T-helper 2 cell (primary cell): ENCODE measurements around the gene CRHBP.
"Not testable (repeated sequence)": the region's sequence is repeated elsewhere in the genome, so short reads cannot be mapped to it uniquely, and the experiment has no call there.

Experiments used
- DNase-seq, 5 experiments: peaks; one replicate each; pipeline versions ENCODE4 v3.0.0 to v3.0.0-alpha.2; 2012 to 2022
- total RNA-seq, 2 donors: gene quantifications; one replicate each; lab custom pipeline; 2026; lab: John Stamatoyannopoulos, UW

CRHBP gene
- total RNA-seq = 0 reads per million in 2 donors

DNA sequence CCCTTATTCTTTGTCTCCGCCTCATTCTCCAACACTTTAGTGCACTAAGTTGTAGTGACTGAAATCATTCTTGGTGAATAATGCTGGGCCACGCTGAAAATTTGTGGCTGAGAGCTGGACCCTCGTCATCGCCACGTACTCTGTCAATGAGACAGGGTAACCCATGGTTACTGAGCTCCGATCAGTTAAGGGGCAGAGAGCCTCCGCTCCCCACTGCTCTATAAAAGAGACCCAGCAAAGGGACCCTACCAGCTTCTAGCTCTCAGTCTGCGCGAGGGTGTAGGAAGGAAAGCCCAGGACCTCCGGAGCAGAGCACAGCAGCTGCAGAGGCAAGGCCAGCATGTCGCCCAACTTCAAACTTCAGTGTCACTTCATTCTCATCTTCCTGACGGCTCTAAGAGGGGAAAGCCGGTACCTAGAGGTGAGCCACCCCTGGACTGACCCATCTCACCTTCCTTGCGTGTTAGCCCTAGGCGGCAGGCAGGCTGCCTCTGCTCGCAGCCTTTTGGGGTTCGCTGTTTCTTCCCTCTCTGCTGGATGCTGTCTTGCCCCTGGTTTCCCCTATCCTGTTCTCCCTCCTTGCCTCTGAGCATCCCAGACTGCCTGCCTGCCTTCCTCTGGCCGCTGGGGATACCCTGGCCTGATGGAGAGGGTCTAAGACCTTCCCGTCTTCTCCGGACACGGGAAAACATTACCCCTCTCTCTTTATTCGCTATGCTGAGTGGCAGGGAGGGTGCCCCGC, at the start of gene CRHBP:
TSS of gene CRHBP (plus strand) at position 251 of the 742 bp plus-strand sequence. CDS start at position 341, 90 bp downstream.
- no peak for DNase-seq

- no peak for DNase-seq
Measured at GRCh38 chr5:76908166-76908565, 44.7 kb upstream of the CRHBP start.

DNA sequence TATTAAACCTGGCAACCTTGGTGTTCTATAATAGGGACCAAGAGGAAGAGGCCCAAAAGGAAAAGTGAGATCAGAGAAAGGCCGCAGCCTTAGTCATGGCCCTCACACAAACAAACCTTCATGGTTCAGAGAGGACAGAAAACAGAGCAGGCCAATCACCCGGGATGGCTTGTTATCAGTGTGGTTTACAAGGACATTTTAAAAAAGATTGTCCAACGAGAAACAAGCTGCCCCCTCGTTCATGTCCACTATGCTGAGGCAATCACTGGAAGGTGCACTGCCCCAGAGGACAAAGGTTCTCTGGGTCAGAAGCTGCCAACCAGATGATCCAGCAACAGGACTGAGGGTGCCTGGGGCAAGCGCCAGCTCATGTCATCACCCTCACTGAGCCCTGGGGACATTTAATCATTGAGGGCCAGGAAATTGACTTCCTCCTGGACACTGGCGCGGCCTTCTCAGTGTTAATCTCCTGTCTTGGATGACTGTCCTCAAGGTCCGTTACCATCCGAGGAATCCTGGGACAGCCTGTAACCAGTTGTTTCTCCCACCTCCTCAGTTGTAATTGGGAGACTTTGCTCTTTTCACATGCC, 42.4 kb upstream of the CRHBP start:
- DNase-seq = not testable (repeated sequence)

DNA sequence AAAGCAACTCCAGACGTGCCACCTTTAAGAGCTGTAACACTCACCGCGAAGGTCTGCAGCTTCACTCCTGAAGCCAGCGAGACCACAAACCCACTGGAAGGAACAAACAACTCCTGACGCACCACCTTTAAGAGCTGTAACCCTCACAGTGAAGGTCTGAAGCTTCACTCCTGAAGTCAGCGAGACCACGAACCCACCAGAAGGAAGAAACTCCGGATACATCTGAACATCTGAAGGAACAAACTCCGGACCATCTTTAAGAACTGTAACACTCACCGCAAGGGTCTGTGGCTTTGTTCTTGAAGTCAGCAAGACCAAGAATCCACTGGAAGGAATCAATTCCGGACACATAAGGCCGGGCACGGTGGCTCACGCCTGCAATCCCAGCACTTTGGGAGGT, 38.2 kb upstream of the CRHBP start:
- DNase-seq = not testable (repeated sequence)

- peak in 1 of 5 experiments; percentile 5 for DNase-seq
Measured at GRCh38 chr5:76918539-76918938, 34.3 kb upstream of the CRHBP start.

- DNase-seq = no peak
Measured at GRCh38 chr5:76920491-76920890, 32.4 kb upstream of the CRHBP start.

- no peak for DNase-seq
Measured at GRCh38 chr5:76926329-76927105, 26.3 kb upstream of the CRHBP start.

DNA sequence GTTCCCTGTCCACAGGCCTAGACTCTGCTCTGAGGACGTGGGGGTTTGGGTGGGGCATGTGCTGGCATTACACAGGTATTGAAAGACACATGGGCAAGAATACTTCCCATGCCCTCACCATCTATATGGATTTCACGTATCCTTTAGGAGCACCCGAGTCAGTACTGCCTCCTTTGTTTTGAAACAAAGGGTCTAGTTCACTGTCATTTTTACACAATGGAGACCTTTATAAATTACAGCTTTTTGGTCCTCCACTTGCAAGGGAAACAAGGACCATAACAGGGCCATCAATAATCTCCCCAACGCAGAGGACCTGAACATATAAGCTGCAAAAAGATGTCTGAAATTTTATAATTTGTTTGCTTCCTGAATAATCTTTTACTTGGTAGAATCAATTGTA, 24.9 kb upstream of the CRHBP start:
- DNase-seq = no peak

DNA sequence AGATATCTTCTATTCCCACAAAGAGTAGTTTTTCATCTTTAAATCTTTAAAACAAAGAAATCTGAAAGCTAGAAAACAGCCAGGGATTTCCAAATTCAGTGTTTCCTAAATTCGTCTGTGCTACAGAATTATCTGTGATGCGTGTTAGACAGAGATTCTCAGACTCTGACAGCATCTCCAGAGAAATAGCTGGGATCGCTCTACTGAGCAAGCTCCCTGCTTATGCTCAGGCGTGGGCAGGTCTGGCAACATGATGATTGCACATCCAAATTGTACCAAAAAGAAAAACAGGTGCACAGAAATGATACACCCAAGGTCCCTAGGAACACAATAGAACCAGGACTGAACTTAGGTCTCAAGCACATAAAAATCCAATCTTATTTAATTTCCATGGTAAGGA, 22.8 kb upstream of the CRHBP start:
- DNase-seq = no peak

- no peak for DNase-seq
Measured at GRCh38 chr5:76938177-76938576, 14.7 kb upstream of the CRHBP start.

DNA sequence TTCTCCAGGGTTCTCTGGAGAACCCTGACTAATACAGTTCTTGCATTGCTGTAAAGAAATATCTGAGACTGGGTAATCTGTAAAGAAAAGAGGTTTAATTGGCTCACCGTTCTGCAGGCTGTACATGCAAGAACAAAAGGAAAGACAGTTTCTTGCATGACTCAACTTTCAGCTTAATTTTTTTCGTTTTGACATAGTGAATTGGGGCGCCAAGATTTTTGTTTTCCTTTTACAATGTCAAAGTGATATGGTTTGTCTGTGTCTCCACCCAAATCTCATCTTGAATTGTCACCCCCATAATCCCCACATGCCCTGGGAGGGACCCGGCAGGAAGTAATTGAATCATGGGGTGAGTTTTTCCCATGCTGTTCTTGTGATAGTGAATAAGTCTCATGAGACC, 11.8 kb upstream of the CRHBP start:
- no peak for DNase-seq

DNA sequence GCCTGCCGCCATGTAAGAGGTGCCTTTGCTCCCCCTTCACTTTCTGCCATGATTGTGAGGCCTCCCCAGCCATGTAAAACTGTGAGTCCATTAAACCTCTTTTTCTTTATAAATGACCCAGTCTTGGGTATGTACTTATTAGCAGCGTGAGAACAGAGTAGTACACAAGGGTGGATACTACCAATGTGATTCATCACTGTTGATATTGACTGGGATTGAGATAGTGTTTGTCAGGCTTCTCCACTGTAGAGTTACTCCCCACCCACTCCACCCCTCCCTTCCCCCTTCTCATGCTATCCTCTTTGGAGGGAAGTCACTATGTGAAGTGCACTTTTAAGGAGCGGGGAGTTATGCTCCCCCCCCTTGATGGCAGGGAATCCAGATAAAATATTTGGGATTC, 11.4 kb upstream of the CRHBP start:
- no peak for DNase-seq

- DNase-seq = no peak
Measured at GRCh38 chr5:76942581-76942980, 10.3 kb upstream of the CRHBP start.

GRCh38 chr5:76943006-76943405, 9.8 kb upstream of the CRHBP start:
- no peak for DNase-seq

DNA sequence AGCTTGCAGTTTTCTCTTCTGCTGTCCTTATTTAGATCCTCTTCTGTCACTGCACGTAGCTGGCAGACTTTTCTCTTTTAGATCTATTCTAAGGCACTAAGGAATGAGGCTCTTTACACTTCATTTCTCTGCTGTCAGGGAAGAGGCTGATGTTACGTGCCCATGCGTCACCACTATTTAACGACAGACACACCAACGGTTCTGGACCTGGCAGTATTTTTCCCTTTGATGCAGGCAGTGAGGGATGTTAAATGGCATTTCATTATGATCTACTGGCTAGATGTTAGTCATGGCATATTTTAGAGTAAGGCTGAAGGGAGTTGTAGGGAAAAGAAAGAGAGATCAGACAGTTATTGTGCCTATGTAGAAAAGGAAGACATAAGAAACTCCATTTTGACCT, 8.2 kb upstream of the CRHBP start:
- no peak for DNase-seq

DNA sequence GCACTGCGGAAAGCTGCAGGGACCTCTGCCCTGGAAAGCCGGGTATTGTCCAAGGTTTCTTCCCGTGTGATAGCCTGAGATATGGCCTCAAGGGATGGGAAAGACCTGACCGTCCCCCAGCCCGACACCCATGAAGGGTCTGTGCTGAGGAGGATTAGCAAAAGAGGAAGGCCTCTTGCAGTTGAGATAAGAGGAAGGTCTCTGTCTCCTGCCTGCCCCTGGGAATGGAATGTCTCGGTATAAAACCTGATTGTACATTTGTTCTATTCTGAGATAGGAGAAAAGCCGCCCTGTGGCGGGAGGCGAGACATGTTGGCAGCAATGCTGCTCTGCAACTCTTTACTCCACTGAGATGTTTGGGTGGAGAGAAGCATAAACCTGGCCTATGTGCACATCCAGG, 7.6 kb upstream of the CRHBP start:
- DNase-seq = not testable (repeated sequence)

DNA sequence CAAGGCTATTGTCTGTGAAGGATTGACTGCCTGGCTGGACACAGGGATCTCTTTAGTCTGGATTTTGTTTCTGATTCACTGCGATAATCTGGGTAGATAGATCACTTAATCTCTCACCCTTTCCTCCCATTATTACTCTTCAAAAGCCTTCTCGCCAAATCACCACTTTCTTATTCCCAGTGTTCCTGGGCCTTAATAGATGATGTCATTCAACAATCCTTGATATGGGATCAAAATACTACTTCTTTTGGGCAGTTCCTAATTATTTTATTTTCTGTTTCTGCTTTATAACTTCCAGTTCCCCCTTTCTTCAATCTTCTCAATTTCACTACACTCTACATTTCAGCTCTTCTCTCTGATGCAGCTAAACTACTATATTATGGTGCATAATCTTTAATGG, 6.8 kb upstream of the CRHBP start:
- no peak for DNase-seq

DNA sequence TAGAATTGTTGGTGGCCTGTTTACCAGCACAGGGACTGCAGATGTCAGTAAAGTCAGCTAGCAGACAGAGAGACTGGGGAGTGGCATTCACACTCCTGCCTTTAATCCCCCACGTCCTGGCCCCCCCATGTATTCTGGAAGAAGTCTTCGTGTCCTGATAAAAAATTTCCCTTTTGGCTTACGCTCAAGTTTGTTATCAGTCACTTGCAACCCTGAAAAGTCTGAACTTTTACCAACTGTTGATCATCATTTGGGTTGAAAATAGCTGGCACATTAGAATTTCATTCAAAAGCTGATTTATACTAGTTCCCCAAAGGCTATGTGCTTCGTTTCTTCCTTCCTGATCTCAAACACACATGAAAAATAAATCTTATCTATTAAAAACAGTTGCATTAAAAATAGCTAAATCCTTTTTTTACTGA, 5.8 kb upstream of the CRHBP start:
- DNase-seq = no peak

- peak in 1 of 5 experiments; percentile 10 for DNase-seq
Measured at GRCh38 chr5:76953551-76954382, 922 bp downstream of the CRHBP start.

- DNase-seq = no peak
Measured at GRCh38 chr5:76954383-76954763, 1.5 kb downstream of the CRHBP start.

GRCh38 chr5:76956033-76956432, 3.2 kb downstream of the CRHBP start:
- no peak for DNase-seq

DNA sequence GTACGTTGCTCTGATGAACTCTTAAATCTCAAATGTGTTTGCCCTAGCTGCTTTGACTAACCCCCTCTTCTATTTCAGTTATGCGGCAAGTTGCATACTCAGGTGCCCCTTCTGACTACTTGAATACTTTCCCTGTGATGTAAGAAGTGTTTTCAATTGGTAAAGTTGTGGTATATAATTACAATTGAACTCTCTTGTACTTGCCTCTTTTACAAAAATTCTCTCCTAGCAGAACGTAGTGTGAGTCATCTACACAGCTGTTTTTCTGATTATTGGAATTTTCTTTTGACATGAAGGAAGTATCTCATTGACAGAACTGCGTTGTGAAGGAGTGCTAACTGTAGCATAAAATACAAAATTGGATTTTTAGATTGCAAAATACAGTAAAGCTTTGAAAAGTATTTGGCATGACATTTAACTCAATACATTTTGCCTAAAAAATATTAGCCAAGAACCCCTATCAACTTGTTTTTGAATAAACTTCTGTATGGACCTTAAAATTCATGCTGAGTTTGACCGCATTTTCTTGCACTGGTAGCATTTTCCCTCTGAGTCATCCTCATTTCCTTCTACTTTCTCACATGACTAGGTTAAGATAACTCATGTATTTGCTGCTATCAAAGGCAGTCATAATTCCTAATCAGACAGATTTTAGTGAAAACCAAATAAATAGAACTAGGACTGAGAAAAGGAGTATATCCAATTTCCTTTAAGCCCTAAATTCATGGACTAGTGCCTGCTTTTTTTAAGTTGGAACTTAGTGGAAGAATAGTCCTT, 6.3 kb downstream of the CRHBP start:
- DNase-seq = peak in 1 of 5 experiments; percentile 41
